SU-DHL-6 (cell line): ENCODE results near the gene SAPCD1.

Source experiments
- EZH2phosphoT487 ChIP-seq: fragments of 200-600 bp; sonication (generic), shearing (Covaris generic); conservative IDR thresholded peaks from 2 replicates; pipeline ENCODE4 v1.6.1; 2018; ENCODE audit warnings: mild to moderate bottlenecking, antibody characterized with exemption, low read length, moderate library complexity, mixed read lengths
- TF ChIP-seq, protein P1 (sequence below): fragments of 200-600 bp; sonication (generic); IDR thresholded peaks from one replicate; pipeline ENCODE4 v1.5.1; 2017; ENCODE audit warnings: antibody characterized with exemption, mild to moderate bottlenecking, low read length, moderate library complexity; ENCODE audit not compliant: insufficient read depth, poor library complexity, severe bottlenecking

DNA sequence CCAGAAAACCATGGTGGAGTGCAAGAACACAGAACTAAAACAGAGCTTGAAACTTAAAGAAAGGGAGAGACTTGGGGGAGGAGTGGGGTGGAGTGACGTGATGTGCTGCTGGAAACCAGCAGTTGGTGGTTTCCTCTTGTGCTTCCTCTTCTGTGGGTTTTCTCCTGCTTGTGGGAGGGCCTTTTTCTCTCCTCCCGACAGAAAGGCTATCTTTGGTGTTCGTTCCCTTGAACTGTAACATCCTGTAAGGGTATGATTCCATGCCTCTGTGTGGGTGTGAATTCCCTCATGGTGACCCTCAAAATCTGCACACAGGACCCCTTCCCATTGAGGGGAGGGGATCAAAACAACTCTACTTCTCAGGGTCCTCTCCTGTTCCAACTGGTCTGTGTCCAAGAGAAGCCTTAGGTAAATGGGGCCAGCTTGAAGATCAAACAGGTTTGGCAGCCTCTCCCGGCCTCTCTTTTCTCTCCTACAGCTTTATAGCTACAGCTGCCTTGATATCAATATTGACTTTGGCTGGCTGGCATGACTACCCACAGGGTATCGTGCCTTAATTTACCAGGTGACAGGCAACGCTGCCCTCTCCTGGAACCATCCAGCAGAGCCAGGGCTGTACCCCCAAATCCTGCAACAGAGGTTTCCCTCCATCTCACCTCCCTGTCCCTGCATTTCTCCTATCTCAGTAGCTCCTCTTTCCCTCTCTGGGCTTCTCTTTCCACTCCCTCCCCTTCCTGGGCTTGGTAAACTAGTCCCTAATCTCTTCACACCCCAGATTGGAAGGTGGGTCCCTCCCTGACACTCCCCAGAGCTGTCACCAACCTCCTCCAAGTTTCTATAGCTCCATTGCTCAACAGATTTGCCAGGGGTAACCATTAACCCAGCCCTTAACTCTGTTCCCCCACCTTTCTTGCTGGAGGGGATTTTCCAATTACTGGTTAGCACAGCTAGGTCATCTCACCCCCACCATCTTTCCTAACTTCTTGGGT is 24.2 kb upstream of the SAPCD1 start:
- TF ChIP-seq, protein P1, sequence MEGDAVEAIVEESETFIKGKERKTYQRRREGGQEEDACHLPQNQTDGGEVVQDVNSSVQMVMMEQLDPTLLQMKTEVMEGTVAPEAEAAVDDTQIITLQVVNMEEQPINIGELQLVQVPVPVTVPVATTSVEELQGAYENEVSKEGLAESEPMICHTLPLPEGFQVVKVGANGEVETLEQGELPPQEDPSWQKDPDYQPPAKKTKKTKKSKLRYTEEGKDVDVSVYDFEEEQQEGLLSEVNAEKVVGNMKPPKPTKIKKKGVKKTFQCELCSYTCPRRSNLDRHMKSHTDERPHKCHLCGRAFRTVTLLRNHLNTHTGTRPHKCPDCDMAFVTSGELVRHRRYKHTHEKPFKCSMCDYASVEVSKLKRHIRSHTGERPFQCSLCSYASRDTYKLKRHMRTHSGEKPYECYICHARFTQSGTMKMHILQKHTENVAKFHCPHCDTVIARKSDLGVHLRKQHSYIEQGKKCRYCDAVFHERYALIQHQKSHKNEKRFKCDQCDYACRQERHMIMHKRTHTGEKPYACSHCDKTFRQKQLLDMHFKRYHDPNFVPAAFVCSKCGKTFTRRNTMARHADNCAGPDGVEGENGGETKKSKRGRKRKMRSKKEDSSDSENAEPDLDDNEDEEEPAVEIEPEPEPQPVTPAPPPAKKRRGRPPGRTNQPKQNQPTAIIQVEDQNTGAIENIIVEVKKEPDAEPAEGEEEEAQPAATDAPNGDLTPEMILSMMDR: peak; percentile 68
- TF ChIP-seq EZH2phosphoT487: no peak
